ENCODE results near the gene HAUS7.

HAUS7 gene

DNA sequence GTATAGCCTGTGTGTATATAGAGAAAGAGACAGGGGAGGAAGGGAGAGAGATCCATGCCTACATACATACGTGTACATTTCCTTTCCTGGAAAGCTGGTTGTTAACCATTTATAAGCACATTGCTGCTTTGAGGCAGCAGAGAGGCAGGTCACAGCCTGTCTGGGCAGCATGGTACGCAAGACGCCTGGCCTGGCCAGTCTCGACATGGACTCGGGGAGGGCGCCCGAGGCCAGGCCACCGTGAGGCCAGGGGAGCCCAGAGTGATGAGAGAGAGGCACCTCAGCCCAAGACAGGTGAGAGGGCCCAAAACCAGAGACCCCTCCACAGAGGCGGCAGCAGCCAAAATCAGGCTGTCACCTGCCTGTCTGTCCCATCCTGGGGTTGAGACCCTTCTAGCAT is 28.4 kb downstream of the HAUS7 start:
- peaks cover 0 to 2% of the 10 kb centered on the region in 2 donors for H3K27me3 ChIP-seq (ENCODE audit: control insufficient read depth in 2 of 2, insufficient read depth in 2 of 2, low read length in 2 of 2)
- H3K4me1 ChIP-seq (ENCODE audit: control insufficient read depth in 2 of 2, insufficient read depth in 2 of 2, low read length in 2 of 2), result no peaks in the 10 kb centered on the region
- no peak overlapping the region for H3K4me3 ChIP-seq (ENCODE audit: low read length in 2 of 2)
- H3K9ac ChIP-seq (ENCODE audit: low read depth in 1 of 2, low read length in 2 of 2), result no peak overlapping the region
- H3K9me3 ChIP-seq (ENCODE audit: control insufficient read depth in 2 of 2, low read length in 2 of 2), result no peaks in the 10 kb centered on the region
- H3K27ac ChIP-seq (ENCODE audit: low read depth in 2 of 2, low read length in 2 of 2), result no peak overlapping the region
- no peaks in the 10 kb centered on the region for H3K36me3 ChIP-seq (ENCODE audit: control insufficient read depth in 2 of 2, insufficient read depth in 2 of 2, low read length in 2 of 2)

DNA sequence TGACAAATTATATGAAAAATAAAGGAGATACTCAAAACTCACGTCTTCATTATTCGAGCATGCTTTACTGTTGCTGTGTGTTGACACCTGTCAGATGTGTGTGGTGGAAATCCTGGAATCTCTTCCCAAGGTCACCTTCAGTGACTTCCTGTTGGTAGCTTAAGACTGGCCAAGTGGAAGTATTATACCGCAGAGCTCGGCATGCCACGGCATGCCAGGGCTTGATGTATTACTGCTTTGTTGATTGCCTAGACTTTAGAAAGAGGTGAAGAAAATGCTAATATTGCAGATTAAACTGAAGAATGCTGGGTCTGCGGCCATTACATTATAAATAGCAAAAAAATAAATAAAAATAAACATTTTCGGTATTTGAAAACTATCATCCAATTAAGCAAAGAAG is 29.1 kb downstream of the HAUS7 start:
- Histone ChIP-seq H3K27me3 (ENCODE audit: control insufficient read depth in 2 of 2, insufficient read depth in 2 of 2, low read length in 2 of 2) (peaks cover 0 to 2% of the 10 kb centered on the region in 2 donors), H3K9me3 (ENCODE audit: control insufficient read depth in 2 of 2, low read length in 2 of 2) (no peaks in the 10 kb centered on the region), H3K9ac (ENCODE audit: low read depth in 1 of 2, low read length in 2 of 2) (no peak overlapping the region)

DNA sequence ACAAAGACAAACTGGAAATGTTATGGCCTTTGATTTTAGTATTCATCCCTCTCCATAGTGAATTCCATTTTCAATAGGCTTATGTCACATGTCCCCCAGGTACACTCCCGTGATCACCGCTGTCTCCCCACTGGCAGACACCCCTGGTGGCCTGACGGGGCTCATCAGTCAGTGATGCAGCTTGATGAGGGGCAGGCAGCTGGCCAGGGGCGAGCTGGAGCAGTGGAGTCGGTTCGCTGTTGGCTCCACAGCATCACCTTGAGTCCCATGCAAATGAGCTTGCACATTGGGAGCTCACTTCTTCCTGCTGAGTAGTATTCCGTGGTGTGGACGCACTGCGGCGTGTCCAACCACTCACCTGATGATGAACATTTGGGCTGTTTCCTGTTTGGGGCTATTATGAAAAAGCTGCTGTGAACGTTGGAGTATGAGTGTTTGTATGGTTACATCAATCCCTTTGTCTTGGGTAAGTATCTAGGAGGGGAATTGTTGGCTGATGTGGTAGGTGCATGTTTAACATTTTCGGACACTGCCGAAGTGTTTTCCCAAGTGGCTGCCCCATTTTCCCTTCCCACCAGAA is 29.7 kb downstream of the HAUS7 start:
- Histone ChIP-seq H3K9ac (ENCODE audit: low read depth in 1 of 2, low read length in 2 of 2) (no peak overlapping the region), H3K27ac (ENCODE audit: low read depth in 2 of 2, low read length in 2 of 2) (no peak overlapping the region), H3K4me1 (ENCODE audit: control insufficient read depth in 2 of 2, insufficient read depth in 2 of 2, low read length in 2 of 2) (no peaks in the 10 kb centered on the region), H3K27me3 (ENCODE audit: control insufficient read depth in 2 of 2, insufficient read depth in 2 of 2, low read length in 2 of 2) (peaks cover 0 to 2% of the 10 kb centered on the region in 2 donors), H3K9me3 (ENCODE audit: control insufficient read depth in 2 of 2, low read length in 2 of 2) (no peaks in the 10 kb centered on the region), H3K36me3 (ENCODE audit: control insufficient read depth in 2 of 2, insufficient read depth in 2 of 2, low read length in 2 of 2) (no peaks in the 10 kb centered on the region), H3K4me3 (ENCODE audit: low read length in 2 of 2) (no peak overlapping the region)

More for the DNA sequence above, 29.1 kb downstream of the HAUS7 start:
- H3K4me1 ChIP-seq (ENCODE audit: control insufficient read depth in 2 of 2, insufficient read depth in 2 of 2, low read length in 2 of 2), result no peaks in the 10 kb centered on the region
- H3K27ac ChIP-seq (ENCODE audit: low read depth in 2 of 2, low read length in 2 of 2), result no peak overlapping the region
- no peak overlapping the region for H3K4me3 ChIP-seq (ENCODE audit: low read length in 2 of 2)
- no peaks in the 10 kb centered on the region for H3K36me3 ChIP-seq (ENCODE audit: control insufficient read depth in 2 of 2, insufficient read depth in 2 of 2, low read length in 2 of 2)

DNA sequence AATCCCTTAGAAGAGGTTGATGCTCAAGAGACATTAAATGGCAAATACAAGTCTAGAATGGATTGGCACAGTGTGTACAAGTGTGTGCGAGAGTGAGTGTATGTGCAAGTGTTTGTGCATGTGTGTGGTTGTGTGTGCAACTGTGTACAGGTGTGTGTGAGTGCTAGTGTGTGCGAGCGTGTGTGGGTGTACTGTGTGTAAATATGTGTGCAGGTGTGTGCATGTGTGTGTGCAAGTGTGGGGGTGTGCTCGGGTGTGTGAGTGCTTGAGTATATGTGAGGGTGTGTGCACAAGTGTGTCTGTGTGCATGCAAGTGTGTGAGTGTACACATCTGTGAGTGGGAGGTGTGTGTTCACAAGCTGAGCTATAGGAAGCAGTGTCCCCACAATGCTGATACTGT is 30.4 kb downstream of the HAUS7 start:
- H3K9ac ChIP-seq (ENCODE audit: low read depth in 1 of 2, low read length in 2 of 2), result no peak overlapping the region
- H3K27me3 ChIP-seq (ENCODE audit: control insufficient read depth in 2 of 2, insufficient read depth in 2 of 2, low read length in 2 of 2), result peaks cover 0 to 2% of the 10 kb centered on the region in 2 donors
- no peaks in the 10 kb centered on the region for H3K4me1 ChIP-seq (ENCODE audit: control insufficient read depth in 2 of 2, insufficient read depth in 2 of 2, low read length in 2 of 2)
- H3K4me3 ChIP-seq (ENCODE audit: low read length in 2 of 2), result no peak overlapping the region
- H3K36me3 ChIP-seq (ENCODE audit: control insufficient read depth in 2 of 2, insufficient read depth in 2 of 2, low read length in 2 of 2), result no peaks in the 10 kb centered on the region
- no peaks in the 10 kb centered on the region for H3K9me3 ChIP-seq (ENCODE audit: control insufficient read depth in 2 of 2, low read length in 2 of 2)
- no peak overlapping the region for H3K27ac ChIP-seq (ENCODE audit: low read depth in 2 of 2, low read length in 2 of 2)

DNA sequence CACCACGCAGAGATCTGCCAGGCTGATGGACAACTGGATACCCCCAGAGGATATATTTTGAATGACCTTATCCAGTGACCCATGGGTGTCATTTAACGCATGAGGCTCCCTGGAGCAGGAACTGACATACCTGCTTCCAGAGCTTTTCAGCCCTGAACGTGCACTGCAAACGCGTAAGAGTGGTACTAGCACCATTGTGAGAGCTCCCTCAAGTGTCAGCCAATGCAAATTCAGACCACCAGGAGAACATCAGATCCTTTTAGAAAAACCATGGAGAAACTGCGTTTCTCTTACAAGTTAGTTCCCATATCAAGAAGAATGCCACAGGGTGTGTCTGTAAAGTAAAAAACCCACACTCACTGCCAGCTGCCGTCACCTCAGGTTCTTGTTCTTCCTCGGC is 31.8 kb downstream of the HAUS7 start:
- H3K36me3 ChIP-seq (ENCODE audit: control insufficient read depth in 2 of 2, insufficient read depth in 2 of 2, low read length in 2 of 2), result no peaks in the 10 kb centered on the region
- H3K27me3 ChIP-seq (ENCODE audit: control insufficient read depth in 2 of 2, insufficient read depth in 2 of 2, low read length in 2 of 2), result peaks cover 0 to 2% of the 10 kb centered on the region in 2 donors
- no peaks in the 10 kb centered on the region for H3K9me3 ChIP-seq (ENCODE audit: control insufficient read depth in 2 of 2, low read length in 2 of 2)
- no peak overlapping the region for H3K9ac ChIP-seq (ENCODE audit: low read depth in 1 of 2, low read length in 2 of 2)
- no peaks in the 10 kb centered on the region for H3K4me1 ChIP-seq (ENCODE audit: control insufficient read depth in 2 of 2, insufficient read depth in 2 of 2, low read length in 2 of 2)
- H3K27ac ChIP-seq (ENCODE audit: low read depth in 2 of 2, low read length in 2 of 2), result no peak overlapping the region
- H3K4me3 ChIP-seq (ENCODE audit: low read length in 2 of 2), result no peak overlapping the region

DNA sequence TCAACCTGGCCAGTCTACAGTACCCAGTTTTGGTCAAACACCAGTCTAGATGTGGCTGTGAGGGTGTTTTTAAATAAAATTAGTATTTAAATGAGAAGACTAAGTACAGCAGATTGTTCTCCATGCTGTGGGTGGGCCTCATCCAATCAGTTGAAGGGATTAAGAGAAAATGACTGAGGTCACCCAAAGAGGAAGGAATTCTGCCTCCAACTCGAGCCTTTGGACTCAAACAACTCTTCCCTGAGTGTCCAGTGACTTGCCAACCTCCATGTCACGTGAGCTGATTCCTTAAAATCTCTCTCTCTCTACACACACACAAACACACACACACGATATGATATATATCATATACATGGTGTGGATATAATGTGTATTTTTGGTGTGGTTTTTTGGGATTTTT is 34.5 kb downstream of the HAUS7 start:
- Histone ChIP-seq H3K9me3 (ENCODE audit: control insufficient read depth in 2 of 2, low read length in 2 of 2) (peaks cover 0 to 1% of the 10 kb centered on the region in 2 donors), H3K36me3 (ENCODE audit: control insufficient read depth in 2 of 2, insufficient read depth in 2 of 2, low read length in 2 of 2) (no peaks in the 10 kb centered on the region), H3K27me3 (ENCODE audit: control insufficient read depth in 2 of 2, insufficient read depth in 2 of 2, low read length in 2 of 2) (peaks cover 2 to 5% of the 10 kb centered on the region in 2 donors), H3K9ac (ENCODE audit: low read depth in 1 of 2, low read length in 2 of 2) (no peak overlapping the region), H3K4me1 (ENCODE audit: control insufficient read depth in 2 of 2, insufficient read depth in 2 of 2, low read length in 2 of 2) (no peaks in the 10 kb centered on the region), H3K4me3 (ENCODE audit: low read length in 2 of 2) (no peak overlapping the region), H3K27ac (ENCODE audit: low read depth in 2 of 2, low read length in 2 of 2) (no peak overlapping the region)

DNA sequence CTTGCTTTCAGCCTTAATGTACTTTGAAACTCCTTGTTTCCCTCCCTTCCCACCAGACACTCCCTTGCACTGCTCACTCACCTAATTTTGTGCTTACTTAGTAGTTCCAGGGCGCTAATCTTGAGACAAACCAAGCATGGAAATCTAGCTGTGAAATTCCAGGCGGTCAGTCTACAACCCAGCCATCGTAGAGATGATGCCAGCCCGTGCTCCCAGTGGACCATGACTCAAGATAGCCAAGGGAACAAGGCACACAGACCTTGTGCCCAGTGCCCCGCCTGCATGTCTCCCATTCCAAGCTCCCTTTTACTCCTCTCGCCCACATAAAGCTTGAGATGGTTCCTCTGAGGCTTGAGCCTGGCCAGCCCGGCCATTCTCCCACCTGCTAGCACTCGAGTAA is 35.6 kb downstream of the HAUS7 start:
- Histone ChIP-seq H3K9me3 (ENCODE audit: control insufficient read depth in 2 of 2, low read length in 2 of 2) (peaks cover 0 to 3% of the 10 kb centered on the region in 2 donors), H3K9ac (ENCODE audit: low read depth in 1 of 2, low read length in 2 of 2) (no peak overlapping the region)

DNA sequence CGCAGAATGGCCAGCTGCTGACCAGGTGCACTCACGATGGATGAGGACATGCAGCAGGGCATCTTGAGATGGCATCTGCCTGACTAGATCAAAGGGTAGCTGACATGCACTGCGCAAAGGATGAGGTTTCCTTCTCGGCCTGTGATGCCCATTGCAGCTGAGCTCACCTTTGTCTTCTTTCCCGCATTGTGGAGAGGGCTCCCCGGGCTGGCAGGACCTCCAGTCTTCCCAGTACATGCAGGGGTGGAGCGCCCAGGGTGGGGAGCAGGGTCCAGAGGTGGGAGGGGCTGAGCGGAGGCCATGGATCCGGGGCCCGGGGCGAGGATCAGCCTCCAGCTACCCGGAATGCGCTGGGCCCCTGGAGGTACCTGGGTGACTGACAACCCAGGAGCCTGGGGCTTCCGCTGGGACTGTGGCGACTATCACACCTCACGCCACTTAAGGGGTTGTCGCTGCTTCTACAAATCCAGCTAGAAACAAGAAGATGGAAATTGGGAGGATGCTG is 36.5 kb downstream of the HAUS7 start:
- Histone ChIP-seq H3K27ac (ENCODE audit: low read depth in 2 of 2, low read length in 2 of 2) (no peak overlapping the region), H3K4me1 (ENCODE audit: control insufficient read depth in 2 of 2, insufficient read depth in 2 of 2, low read length in 2 of 2) (no peaks in the 10 kb centered on the region), H3K9me3 (ENCODE audit: control insufficient read depth in 2 of 2, low read length in 2 of 2) (peaks cover 0 to 3% of the 10 kb centered on the region in 2 donors), H3K9ac (ENCODE audit: low read depth in 1 of 2, low read length in 2 of 2) (no peak overlapping the region), H3K27me3 (ENCODE audit: control insufficient read depth in 2 of 2, insufficient read depth in 2 of 2, low read length in 2 of 2) (peaks cover 0 to 5% of the 10 kb centered on the region in 2 donors), H3K4me3 (ENCODE audit: low read length in 2 of 2) (no peak overlapping the region), H3K36me3 (ENCODE audit: control insufficient read depth in 2 of 2, insufficient read depth in 2 of 2, low read length in 2 of 2) (no peaks in the 10 kb centered on the region)

More for the DNA sequence above, 35.6 kb downstream of the HAUS7 start:
- H3K4me3 ChIP-seq (ENCODE audit: low read length in 2 of 2), result no peak overlapping the region
- no peaks in the 10 kb centered on the region for H3K4me1 ChIP-seq (ENCODE audit: control insufficient read depth in 2 of 2, insufficient read depth in 2 of 2, low read length in 2 of 2)
- no peaks in the 10 kb centered on the region for H3K36me3 ChIP-seq (ENCODE audit: control insufficient read depth in 2 of 2, insufficient read depth in 2 of 2, low read length in 2 of 2)
- peaks cover under 1 to 5% of the 10 kb centered on the region in 2 donors for H3K27me3 ChIP-seq (ENCODE audit: control insufficient read depth in 2 of 2, insufficient read depth in 2 of 2, low read length in 2 of 2)
- H3K27ac ChIP-seq (ENCODE audit: low read depth in 2 of 2, low read length in 2 of 2), result no peak overlapping the region

DNA sequence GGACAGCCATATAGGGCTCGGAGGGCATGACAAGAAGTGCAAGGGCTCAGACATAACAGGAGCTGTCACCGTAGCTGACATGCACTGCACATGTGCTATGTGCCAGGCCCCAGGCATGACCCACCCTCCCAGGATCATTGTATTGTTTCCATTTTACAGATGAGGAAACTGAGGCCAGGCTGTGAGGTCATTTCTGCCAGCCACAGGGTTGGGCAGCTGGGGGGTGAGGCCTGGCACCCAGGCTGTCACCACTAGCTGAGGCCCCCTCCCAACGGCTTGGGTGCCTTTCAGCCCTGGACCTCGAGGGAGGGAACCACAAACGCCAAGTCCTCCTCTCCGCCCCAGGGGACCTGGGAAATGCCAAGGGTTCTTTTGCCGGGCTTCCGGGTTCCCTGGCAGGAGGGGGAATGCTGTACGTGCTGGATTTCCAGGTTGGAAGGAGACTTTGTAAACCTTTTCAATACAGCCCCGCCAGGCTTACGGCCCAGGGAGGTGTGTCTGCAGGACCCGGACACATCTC is 37.2 kb downstream of the HAUS7 start:
- Histone ChIP-seq H3K27me3 (ENCODE audit: control insufficient read depth in 2 of 2, insufficient read depth in 2 of 2, low read length in 2 of 2) (peaks cover 0 to 5% of the 10 kb centered on the region in 2 donors), H3K4me1 (ENCODE audit: control insufficient read depth in 2 of 2, insufficient read depth in 2 of 2, low read length in 2 of 2) (no peaks in the 10 kb centered on the region), H3K9ac (ENCODE audit: low read depth in 1 of 2, low read length in 2 of 2) (no peak overlapping the region), H3K27ac (ENCODE audit: low read depth in 2 of 2, low read length in 2 of 2) (no peak overlapping the region), H3K4me3 (ENCODE audit: low read length in 2 of 2) (no peak overlapping the region), H3K9me3 (ENCODE audit: control insufficient read depth in 2 of 2, low read length in 2 of 2) (peaks cover 0 to 3% of the 10 kb centered on the region in 2 donors), H3K36me3 (ENCODE audit: control insufficient read depth in 2 of 2, insufficient read depth in 2 of 2, low read length in 2 of 2) (no peaks in the 10 kb centered on the region)

DNA sequence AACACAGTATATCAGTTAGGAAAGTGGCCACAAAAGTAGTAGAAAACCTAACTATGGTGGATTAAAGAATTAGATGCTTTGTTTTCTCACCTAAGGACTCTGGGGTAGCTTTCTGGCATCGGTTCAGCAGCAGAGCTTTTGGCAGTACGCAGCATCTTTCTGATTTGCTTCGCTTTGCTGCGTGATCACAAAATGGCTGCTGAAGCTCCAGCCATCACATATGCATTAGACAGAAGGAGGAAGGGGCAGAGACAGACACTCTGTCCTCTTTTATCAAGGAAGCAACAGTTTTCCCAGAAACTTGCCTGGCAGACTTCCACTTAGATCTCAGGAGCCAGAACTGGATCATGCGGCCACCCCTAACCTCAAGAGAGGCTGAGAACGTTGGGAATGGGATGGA is 39.6 kb downstream of the HAUS7 start:
- Histone ChIP-seq H3K36me3 (ENCODE audit: control insufficient read depth in 2 of 2, insufficient read depth in 2 of 2, low read length in 2 of 2) (no peaks in the 10 kb centered on the region), H3K9me3 (ENCODE audit: control insufficient read depth in 2 of 2, low read length in 2 of 2) (peaks cover 0 to 3% of the 10 kb centered on the region in 2 donors), H3K27ac (ENCODE audit: low read depth in 2 of 2, low read length in 2 of 2) (no peak overlapping the region), H3K4me3 (ENCODE audit: low read length in 2 of 2) (no peak overlapping the region), H3K9ac (ENCODE audit: low read depth in 1 of 2, low read length in 2 of 2) (no peak overlapping the region), H3K27me3 (ENCODE audit: control insufficient read depth in 2 of 2, insufficient read depth in 2 of 2, low read length in 2 of 2) (peaks cover 0 to 5% of the 10 kb centered on the region in 2 donors), H3K4me1 (ENCODE audit: control insufficient read depth in 2 of 2, insufficient read depth in 2 of 2, low read length in 2 of 2) (no peaks in the 10 kb centered on the region)

Measured in mucosa of rectum (tissue), 2 donors.